ENCODE measurements around the gene NEK6.

Gene NEK6

GRCh38 chr9:124263213-124263612 is 5.5 kb downstream of the NEK6 start:
- DNase-seq: no peak

- DNase-seq: no peak
Observed at GRCh38 chr9:124263800-124264426, 6.2 kb downstream of the NEK6 start.

DNA sequence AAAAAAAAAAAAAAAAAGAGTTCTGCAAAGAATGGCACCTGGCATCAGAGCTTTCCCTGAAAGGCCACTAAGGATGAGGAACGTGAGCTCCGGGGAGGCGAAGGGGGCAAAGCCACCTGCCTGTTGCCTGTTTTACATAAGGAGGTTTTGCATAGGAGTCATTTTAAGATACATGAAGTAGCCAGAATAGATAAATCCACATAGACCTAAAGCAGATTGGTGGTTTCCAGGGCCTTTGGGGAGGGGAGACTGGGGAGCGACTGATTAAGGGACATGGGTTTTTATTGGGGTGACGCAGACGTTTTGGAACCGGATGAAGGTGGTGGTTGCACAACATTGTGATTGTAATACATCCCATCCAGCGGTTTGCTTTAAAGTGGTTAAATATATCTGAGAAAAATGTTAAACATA is 7.1 kb downstream of the NEK6 start:
- DNase-seq: no peak

DNA sequence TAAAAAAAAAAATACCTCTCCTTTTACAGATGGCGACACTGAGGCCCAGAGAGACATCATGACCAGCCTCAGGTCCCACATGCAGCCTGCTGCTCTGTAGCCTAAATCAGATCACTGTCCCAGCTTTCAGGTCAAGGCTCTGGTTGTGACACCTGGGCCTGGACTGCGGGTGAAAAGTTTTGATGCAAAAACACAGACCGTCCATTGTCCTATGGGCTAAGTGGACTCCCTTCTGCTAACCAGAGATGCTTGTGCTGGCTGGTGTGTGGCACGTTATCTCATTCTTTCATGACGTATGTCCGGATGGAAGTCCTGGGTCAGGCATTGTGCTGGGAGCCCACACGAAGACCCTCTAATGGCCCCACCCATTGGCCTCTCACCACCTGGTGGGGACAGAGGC is 7.8 kb downstream of the NEK6 start:
- DNase-seq: no peak

- DNase-seq: no peak
Observed at GRCh38 chr9:124266139-124266825, 8.5 kb downstream of the NEK6 start.

DNA sequence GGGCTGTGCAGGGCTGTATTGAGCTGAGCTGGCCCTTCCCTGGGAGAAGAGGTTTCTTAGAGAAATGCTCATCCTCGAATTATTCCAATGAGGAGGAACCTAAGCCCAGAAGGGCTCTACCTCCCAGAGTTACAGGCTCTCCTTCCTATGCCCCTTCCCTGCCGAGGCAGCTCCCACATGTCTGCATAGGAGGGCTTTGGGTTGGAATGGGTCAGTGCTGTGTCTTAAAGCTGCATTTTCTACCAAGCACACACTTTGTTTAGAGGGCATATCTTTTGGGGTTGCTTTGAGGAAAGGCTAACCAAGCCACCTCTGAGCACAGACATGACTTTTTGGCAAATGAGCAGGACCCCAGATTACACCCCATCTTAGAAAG is 9.1 kb downstream of the NEK6 start:
- no peak for DNase-seq

DNA sequence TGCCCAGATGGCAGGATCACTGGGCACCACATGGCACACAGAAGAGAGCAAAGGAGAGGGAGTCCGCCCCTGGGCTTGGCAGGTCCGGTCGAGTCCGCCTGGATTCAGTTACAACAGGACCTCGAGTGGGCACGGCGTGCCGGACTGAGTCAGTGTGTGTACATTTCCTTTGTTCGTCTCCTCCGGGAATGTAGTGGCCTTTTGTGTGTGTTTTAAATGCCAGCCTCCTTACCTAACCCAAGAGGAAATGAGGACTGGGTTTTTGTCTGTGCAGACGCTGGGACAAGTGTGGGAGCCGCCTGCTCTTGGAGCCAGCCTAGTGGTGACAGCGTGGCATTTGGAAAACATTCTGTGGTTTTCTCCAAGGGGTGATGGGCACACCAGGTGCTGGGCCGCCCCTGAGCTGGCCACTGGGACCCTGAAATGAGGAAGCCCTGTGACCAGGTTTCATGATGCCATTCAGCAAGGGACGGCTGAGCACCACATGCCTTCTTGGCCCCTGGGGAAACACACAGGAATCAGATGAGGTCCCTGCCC is 9.6 kb downstream of the NEK6 start:
- DNase-seq: no peak

DNA sequence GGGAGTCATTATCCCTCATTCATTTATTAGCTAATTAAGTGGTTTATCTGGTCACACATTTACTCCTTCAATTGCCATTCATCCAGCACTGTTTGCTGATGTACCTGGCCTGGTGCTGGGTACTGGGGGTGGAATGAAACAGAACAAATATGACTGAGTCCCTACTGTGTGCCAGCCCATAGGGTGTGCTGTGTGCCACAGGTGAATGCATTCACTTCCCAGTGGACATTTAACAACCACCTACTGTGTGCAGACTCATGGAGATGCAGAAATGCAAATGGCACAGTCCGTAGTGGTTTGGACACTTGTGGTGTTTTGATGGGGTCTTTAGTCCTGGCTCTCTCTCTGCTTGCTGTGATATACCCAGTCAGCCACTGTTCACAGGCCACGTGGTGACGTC is 10.5 kb downstream of the NEK6 start:
- no peak for DNase-seq

- no peak for DNase-seq
Observed at GRCh38 chr9:124268661-124269060, 10.9 kb downstream of the NEK6 start.

DNA sequence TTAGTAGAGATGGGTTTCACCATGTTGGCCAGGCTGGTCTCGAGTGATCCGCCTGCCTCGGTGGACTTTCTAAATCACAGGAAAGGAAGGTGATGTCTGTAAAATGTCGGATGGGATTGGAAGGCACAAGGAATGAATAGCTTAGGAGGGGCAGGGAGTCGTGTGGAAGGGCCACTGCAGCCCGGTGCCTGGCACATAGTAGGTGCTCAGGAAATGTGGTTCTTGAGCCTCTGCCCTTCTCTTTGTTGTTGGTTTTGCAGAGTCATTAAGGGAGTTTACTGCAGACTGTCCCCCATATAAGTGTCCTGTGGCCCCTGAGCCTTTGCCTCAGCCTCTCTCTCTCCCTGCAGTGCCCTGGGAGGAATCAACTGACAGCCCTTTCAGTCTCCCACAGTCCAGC is 11.8 kb downstream of the NEK6 start:
- no peak for DNase-seq

- peak; percentile 26 for DNase-seq
Observed at GRCh38 chr9:124270504-124271335, 13.0 kb downstream of the NEK6 start.

GRCh38 chr9:124271660-124272059 is 13.9 kb downstream of the NEK6 start:
- no peak for DNase-seq

GRCh38 chr9:124272118-124272517 is 14.4 kb downstream of the NEK6 start:
- DNase-seq: no peak

DNA sequence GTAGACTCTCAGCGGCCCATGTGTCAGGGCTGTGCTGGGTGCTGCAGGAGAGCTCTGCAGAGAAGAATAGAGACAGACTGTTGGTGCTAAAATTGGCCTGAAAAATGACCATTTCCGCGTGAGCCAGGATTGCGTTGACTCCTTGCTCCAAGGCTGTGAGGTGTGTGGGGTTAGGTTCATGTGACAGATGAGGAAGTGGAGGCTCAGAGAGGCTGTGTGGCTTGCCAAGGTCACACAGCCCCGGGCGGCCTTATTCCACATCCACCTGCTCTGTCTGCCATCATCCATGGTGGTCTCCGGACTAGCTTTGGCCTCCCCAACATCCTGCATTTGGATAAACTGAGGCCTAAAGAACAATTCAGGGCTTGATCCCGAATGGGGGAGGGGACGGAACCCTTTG is 15.2 kb downstream of the NEK6 start:
- DNase-seq: no peak

DNA sequence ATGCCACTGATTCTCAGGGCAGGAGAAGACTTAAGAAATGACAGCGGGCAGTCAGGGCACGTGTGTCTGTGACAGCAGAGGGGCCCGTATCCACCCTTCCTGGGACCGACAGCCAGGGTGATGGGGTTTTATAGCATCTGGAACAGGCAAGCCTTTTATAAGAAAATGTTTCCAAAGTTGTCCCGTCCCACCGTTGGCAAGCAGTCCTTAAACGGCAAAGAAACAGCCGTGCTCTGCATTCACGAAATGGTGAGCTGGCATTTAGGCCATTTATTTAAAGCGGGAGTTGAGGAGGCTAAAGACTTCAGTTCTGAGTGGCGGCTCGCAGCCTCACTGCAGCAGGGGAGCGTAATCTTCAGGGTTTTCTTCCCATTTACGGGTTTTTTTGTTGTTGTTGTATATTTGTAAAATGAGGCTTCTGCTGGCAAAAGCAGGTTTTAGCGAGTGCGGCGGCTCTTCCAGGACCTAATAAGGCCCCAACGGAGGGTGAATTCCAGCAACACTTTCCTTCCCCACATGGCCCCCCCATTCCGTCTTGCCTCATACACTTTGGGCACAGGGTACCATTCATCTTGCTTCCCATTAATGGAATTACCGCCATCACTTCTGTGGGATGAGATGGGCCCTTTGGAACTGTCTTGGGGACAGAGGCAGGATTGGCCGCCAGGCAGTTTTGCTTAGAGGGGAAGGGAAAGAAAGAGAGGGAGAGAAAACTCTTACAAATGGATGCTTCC is 15.8 kb downstream of the NEK6 start:
- DNase-seq: no peak

- no peak for DNase-seq
Observed at GRCh38 chr9:124274226-124274625, 16.5 kb downstream of the NEK6 start.

GRCh38 chr9:124274738-124275137 is 17.0 kb downstream of the NEK6 start:
- DNase-seq: no peak

GRCh38 chr9:124277420-124277819 is 19.7 kb downstream of the NEK6 start:
- DNase-seq: no peak

GRCh38 chr9:124278054-124278540 is 20.3 kb downstream of the NEK6 start:
- no peak for DNase-seq

GRCh38 chr9:124279531-124280175 is 21.9 kb downstream of the NEK6 start:
- DNase-seq: no peak

DNA sequence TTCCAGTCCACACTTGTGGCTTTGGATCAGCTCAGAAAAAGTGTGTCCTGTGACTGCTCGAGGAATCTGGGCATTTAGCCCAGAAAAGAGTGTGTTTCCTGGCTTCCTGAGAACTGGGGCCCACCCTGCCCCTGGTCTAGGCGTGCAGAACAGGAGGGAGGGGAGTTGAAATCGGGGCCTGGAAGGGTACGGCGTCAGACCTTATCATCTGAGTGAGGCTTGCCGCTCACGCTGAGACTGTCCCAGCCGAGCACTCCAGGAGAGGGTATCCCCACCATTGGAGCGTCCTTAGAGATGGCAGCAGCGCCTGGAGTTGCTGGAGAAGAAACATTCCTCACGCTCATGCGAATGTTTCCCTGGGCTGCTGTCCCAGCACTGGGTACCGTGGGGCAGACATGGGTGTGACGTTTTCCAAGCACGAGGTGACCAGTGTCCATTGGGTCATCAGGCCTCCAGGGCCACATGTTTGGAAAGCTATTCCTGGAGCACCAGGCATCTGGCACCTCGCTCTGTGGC is 22.5 kb downstream of the NEK6 start:
- no peak for DNase-seq

GRCh38 chr9:124281931-124282371 is 24.2 kb downstream of the NEK6 start:
- no peak for DNase-seq
